Measurements from ENCODE around the gene ADGRG6. TPM values are rescaled to one million over a fixed set of nuclear protein-coding genes. Genes with fewer than 3 reads are reported as not detected.

Gene ADGRG6
- total and polyA plus RNA-seq, 2 of the 8 experiments (the other 6 are each of a cell fraction or from before 2014, with no cell fraction given): 1.1 to 6.2 TPM

DNA sequence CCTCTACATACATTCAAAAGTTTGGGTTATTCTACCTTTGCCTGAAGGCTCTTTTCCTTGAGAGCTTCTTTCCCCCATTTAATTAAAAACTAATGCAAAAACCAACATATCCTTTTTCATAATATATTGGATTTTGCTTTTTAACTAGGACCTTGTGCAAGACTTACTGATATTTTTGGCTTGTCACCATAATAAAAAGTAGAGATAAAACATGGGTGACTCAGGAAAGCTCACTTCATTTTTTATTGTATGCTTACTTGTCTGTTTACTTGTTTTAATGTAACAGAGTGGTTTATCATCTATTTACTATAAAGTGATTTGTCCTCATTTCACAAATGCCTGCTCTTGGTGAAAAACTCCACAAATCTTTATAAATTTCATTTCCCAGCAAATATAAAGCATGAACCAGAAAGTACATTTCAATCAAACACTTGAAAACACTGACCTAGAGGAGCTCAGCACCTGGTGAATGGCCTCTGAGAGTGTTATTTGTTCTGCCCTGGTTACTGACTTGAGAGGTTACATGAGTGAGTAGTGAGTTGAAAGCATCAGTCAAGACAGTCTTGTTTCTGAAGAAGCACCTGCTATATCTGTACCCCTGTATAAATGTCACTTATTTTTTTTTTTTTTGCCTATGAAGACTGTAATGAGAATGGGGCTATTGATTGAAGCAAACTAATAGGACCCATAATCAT, 20.8 kb downstream of the ADGRG6 start:
- no peak overlapping the region for H3K4me2 ChIP-seq (ENCODE audit: insufficient read depth in 1 of 2, low read depth in 2 of 2, low read length in 2 of 2)
- no peak overlapping the region for H2BK120ac ChIP-seq (replicated peaks; ENCODE audit: low read depth, low read length)
- H4K20me1 ChIP-seq (replicated peaks in 1 of 2; ENCODE audit: control insufficient read depth in 1 of 2, insufficient read depth in 2 of 2, low read length in 2 of 2): no peaks in the 10 kb centered on the region
- no peak overlapping the region for H2BK5ac ChIP-seq (ENCODE audit: low read depth, low read length)
- no peak overlapping the region for H3K14ac ChIP-seq (ENCODE audit: insufficient read length)
- H3K4me1 ChIP-seq (replicated peaks in 1 of 4; ENCODE audit: control insufficient read depth in 3 of 4, insufficient read depth in 4 of 4, low read length in 3 of 4): peaks cover 0 to 2% (median 0%) of the 10 kb centered on the region in 4 experiments; a peak in 1 of 7 replicates
- H3K23me2 ChIP-seq (ENCODE audit: low read depth, low read length): no peaks in the 10 kb centered on the region
- H4K8ac ChIP-seq (ENCODE audit: extremely low read depth, insufficient read depth, low read length): no peak overlapping the region
- no peak overlapping the region for H2AFZ ChIP-seq (ENCODE audit: low read length)
- H2AK5ac ChIP-seq (ENCODE audit: low read depth, low read length): no peak overlapping the region
- H3K79me1 ChIP-seq (ENCODE audit: low read depth, low read length): no peaks in the 10 kb centered on the region; the same call in 1 of the 2 replicates
- no peaks in the 10 kb centered on the region for H3K36me3 ChIP-seq (ENCODE audit: control insufficient read depth in 2 of 4, insufficient read depth in 4 of 4, low read length in 3 of 4)
- H3K18ac ChIP-seq (ENCODE audit: extremely low read depth, low read length): no peak overlapping the region
- H3K56ac ChIP-seq (replicated peaks; ENCODE audit: insufficient read length, low read depth, low read length): no peak overlapping the region
- H4K5ac ChIP-seq (ENCODE audit: insufficient read length, low read depth, low read length): no peak overlapping the region
- no peak overlapping the region for H3K4ac ChIP-seq (replicated peaks; ENCODE audit: insufficient read length, low read depth, low read length)
- no peak overlapping the region for H3K9ac ChIP-seq (replicated peaks in 1 of 4; ENCODE audit: extremely low read depth in 1 of 4, low read depth in 3 of 4, low read length in 3 of 4)
- POLR2A ChIA-PET (ENCODE audit: partially characterized antibody): no interaction called here
- H3K9me3 ChIP-seq (ENCODE audit: insufficient read depth in 2 of 2, low read depth in 1 of 2, low read length in 1 of 2): no peaks in the 10 kb centered on the region
- FAIRE-seq (no peak), DNase-seq (ENCODE audit: low read depth in 1 of 2, low spot score in 2 of 2) (no peak)
- CTCF ChIA-PET (ENCODE audit: partially characterized antibody): interaction anchor here (0.7 to 1.3 kb wide), 3 partner anchors 8 to 22 kb away, joined by 3 read pairs; no protein-coding TSS in a partner anchor
- H2BK12ac ChIP-seq (ENCODE audit: low read depth, low read length): no peak overlapping the region
- no peak overlapping the region for H3K23ac ChIP-seq (ENCODE audit: insufficient read length)
- no peak for TF ChIP-seq RNF2 (IDR thresholded peaks at IDR 0.05; ENCODE audit: borderline replicate concordance, low read depth, low read length, missing control alignments, poor library complexity, severe bottlenecking)
- TF ChIP-seq USF2 (IDR thresholded peaks at IDR 0.05; ENCODE audit: low read length): no peak
- no peak for TF ChIP-seq EP300 (IDR thresholded peaks at IDR 0.05; ENCODE audit: borderline replicate concordance in 1 of 2, low read depth in 2 of 2, low read length in 2 of 2)
- no peak for TF ChIP-seq GABPA (IDR thresholded peaks at IDR 0.05; ENCODE audit: borderline replicate concordance, insufficient read depth, low read length)
- no peak for TF ChIP-seq SIN3A (conservative IDR thresholded peaks at IDR 0.05 in 1 of 2, IDR thresholded peaks at IDR 0.05 in 1 of 2; ENCODE audit: low read depth in 1 of 2, low read length in 2 of 2)
- no peak for TF ChIP-seq EGR1 (IDR thresholded peaks at IDR 0.05; ENCODE audit: borderline replicate concordance, low read depth, low read length)
- no peak for TF ChIP-seq SAP30 (IDR thresholded peaks at IDR 0.05; ENCODE audit: insufficient read depth, insufficient replicate concordance, low read length)
- no peak for TF ChIP-seq SIX5 (IDR thresholded peaks at IDR 0.05; ENCODE audit: low read depth, low read length)
- H3K79me2 ChIP-seq (ENCODE audit: control insufficient read depth in 1 of 2, insufficient read depth in 2 of 2, low read length in 2 of 2): no peaks in the 10 kb centered on the region
- H4K91ac ChIP-seq (replicated peaks; ENCODE audit: insufficient read length, low read length): no peak overlapping the region
- H3K27ac ChIP-seq (ENCODE audit: low read depth, low read length): no peak overlapping the region
- H3K27me3 ChIP-seq (replicated peaks in 1 of 4; ENCODE audit: control insufficient read depth in 3 of 4, extremely low read depth in 1 of 4, insufficient read depth in 3 of 4, low read length in 3 of 4): no peaks in the 10 kb centered on the region
- H2BK20ac ChIP-seq (ENCODE audit: low read length): no peak overlapping the region
- no peak overlapping the region for H3K4me3 ChIP-seq (ENCODE audit: extremely low read depth in 1 of 4, insufficient read depth in 2 of 4, low read depth in 3 of 4, low read length in 4 of 4)
- H2BK15ac ChIP-seq (ENCODE audit: low read length): no peak overlapping the region

All from H1 (cell line).